Esophagus squamous epithelium (tissue), 5 donors: Measurements from ENCODE around the gene HSPG2. TPM values are rescaled to one million over a fixed set of nuclear protein-coding genes. Genes with fewer than 3 reads are reported as not detected.

Experiments used
- DNase-seq: peaks from one replicate; lab custom pipeline; 2025; lab: John Stamatoyannopoulos, UW
- H3K27ac ChIP-seq, 4 donors: fragments of 200-600 bp; sonication (generic); one replicate each; pipeline ENCODE4 v1.5.1; 2016 to 2019; ENCODE audit warnings: mild to moderate bottlenecking in 1 of 4
- H3K27me3 ChIP-seq, 4 donors: fragments of 200-600 bp; sonication (generic); 1 replicate in 3 of 4; 2 replicates in 1 of 4; pipeline versions ENCODE4 v1.5.1 to v1.6.0; 2017 to 2021; ENCODE audit warnings: antibody characterized with exemption in 1 of 4
- H3K36me3 ChIP-seq, 3 donors: fragments of 200-600 bp; sonication (generic); one replicate each; pipeline ENCODE4 v1.5.1; 2016 to 2019
- H3K4me1 ChIP-seq, 3 donors: fragments of 200-600 bp; sonication (generic); one replicate each; pipeline ENCODE4 v1.5.1; 2017 to 2019
- H3K4me3 ChIP-seq, 4 donors: fragments of 200-600 bp; sonication (generic); 1 replicate in 3 of 4; 2 replicates in 1 of 4; pipeline ENCODE4 v1.5.1; 2016 to 2019; ENCODE audit warnings: mild to moderate bottlenecking in 2 of 4, moderate library complexity in 1 of 4
- H3K9me3 ChIP-seq, 3 donors: fragments of 200-600 bp; sonication (generic); one replicate each; pipeline ENCODE4 v1.5.1; 2016 to 2019
- POLR2A ChIP-seq, 4 donors: fragments of 450-650 bp; IDR thresholded peaks; one replicate each; pipeline ENCODE4 v1.6.1; 2017; ENCODE audit warnings: antibody characterized with exemption in 4 of 4, mild to moderate bottlenecking in 4 of 4, moderate library complexity in 3 of 4
- WGBS, 2 donors: methylation state at CpG; one replicate each; pipeline ENCODE4 v1.1.5; 2018; 5-methylcytosine and 5-hydroxymethylcytosine counted together
- intact Hi-C: fragments of 100-400 bp; cut with DNase I; formaldehyde crosslinking; loops from one replicate; pipeline ENCODE4 v1.15.0; 2022
- total RNA-seq, 4 donors: library from RNA; depleted of rRNA; stranded (reverse); fragments of >200 nt; gene quantifications; one replicate each; pipeline ENCODE4 v1.1.0, GENCODE V29; 2016
- TF ChIP-seq, protein P1 (sequence below), 6 experiments: fragments of 450-650 bp in 4 of 6; fragments of 200-600 bp in 2 of 6; sonication (generic) in 2 of 6; IDR thresholded peaks; one replicate each; pipeline ENCODE4 v1.5.1; 2016 to 2019; ENCODE audit warnings: antibody characterized with exemption in 6 of 6, mild to moderate bottlenecking in 4 of 6, moderate library complexity in 4 of 6
- donor health status: DM: yes; HTN: yes; CAD: no.

Gene HSPG2
- total RNA-seq, 4 donors from 2014 or later = 44.9 to 107 (median 54.2) TPM

DNA sequence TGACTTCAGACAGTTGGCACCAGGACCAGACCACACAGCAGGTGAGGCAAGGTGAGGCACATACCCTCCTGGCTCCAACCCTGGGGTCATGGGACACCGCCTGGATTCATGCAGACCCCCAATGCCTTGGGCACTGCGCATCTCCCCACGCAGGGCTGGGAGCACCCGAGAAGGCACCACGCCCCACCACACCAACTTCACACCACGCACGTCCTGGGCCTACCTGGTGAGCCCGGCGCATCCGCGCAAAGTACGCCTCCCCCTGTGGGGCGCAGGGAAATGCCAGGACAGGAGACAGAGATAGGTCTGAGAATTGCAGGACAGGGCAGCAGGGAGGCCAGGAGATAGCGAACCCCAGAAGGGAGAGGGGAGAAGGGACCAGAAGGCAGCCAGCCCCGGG is 66.5 kb downstream of the HSPG2 start:
- intact Hi-C loops = no loop called here
- Histone ChIP-seq H3K36me3 (peaks cover 24 to 95% (median 26%) of the 10 kb centered on the region in 3 donors), H3K9me3 (no peaks in the 10 kb centered on the region), H3K4me3 (no peak overlapping the region), H3K27me3 (no peaks in the 10 kb centered on the region), H3K27ac (peak overlapping the region; percentile 8 to 79 (median 72)), H3K4me1 (peaks cover 8 to 40% (median 20%) of the 10 kb centered on the region in 3 donors)
- DNase-seq = no peak
- no peak for TF ChIP-seq POLR2A (IDR thresholded peaks at IDR 0.05)
- TF ChIP-seq, protein P1, sequence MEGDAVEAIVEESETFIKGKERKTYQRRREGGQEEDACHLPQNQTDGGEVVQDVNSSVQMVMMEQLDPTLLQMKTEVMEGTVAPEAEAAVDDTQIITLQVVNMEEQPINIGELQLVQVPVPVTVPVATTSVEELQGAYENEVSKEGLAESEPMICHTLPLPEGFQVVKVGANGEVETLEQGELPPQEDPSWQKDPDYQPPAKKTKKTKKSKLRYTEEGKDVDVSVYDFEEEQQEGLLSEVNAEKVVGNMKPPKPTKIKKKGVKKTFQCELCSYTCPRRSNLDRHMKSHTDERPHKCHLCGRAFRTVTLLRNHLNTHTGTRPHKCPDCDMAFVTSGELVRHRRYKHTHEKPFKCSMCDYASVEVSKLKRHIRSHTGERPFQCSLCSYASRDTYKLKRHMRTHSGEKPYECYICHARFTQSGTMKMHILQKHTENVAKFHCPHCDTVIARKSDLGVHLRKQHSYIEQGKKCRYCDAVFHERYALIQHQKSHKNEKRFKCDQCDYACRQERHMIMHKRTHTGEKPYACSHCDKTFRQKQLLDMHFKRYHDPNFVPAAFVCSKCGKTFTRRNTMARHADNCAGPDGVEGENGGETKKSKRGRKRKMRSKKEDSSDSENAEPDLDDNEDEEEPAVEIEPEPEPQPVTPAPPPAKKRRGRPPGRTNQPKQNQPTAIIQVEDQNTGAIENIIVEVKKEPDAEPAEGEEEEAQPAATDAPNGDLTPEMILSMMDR (IDR thresholded peaks at IDR 0.05) = no peak
- WGBS, 2 donors = 89% methylated on average over 9 of the region's 15 CpGs; no CpG with 5 or more reads in 1 of the 2 donors

DNA sequence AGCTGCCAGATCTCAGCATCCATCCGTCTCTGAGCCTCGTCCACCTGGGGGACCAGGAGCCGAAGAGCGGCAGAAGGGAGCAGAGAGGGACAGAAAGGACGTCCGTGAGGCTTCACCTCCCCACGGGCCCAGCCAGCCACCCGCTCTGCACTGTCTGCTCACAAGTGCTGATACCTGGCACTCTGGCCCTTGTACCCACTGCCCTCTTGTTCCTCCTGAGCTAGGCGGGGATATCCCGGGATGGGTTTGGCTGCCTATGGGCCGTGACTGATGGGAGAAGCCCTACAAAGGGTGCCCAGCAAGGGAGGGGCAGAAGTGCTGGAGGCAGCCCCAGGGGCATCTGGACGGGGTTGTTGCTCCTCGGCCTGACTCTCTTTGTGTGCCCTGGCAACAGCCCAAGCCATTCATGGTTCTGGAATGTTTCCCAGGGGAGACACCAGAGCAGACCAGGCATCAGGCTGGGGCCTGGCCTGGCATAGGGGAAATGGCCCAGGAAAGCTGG is 67.4 kb downstream of the HSPG2 start:
- WGBS, 2 donors = 45 to 51% methylated on average over 7 to 8 of the region's 13 CpGs
- peaks cover 8 to 40% (median 20%) of the 10 kb centered on the region in 3 donors for H3K4me1 ChIP-seq
- no peak for DNase-seq
- TF ChIP-seq, protein P1 (IDR thresholded peaks at IDR 0.05) = no peak
- no peak for TF ChIP-seq POLR2A (IDR thresholded peaks at IDR 0.05)
- H3K27me3 ChIP-seq = no peaks in the 10 kb centered on the region
- H3K9me3 ChIP-seq = no peaks in the 10 kb centered on the region
- H3K27ac ChIP-seq = peak overlapping the region in 3 of 4 donors; percentile 64 to 79 (median 79)
- peaks cover 15 to 95% (median 26%) of the 10 kb centered on the region in 3 donors for H3K36me3 ChIP-seq
- intact Hi-C loops = no loop called here
- no peak overlapping the region for H3K4me3 ChIP-seq

DNA sequence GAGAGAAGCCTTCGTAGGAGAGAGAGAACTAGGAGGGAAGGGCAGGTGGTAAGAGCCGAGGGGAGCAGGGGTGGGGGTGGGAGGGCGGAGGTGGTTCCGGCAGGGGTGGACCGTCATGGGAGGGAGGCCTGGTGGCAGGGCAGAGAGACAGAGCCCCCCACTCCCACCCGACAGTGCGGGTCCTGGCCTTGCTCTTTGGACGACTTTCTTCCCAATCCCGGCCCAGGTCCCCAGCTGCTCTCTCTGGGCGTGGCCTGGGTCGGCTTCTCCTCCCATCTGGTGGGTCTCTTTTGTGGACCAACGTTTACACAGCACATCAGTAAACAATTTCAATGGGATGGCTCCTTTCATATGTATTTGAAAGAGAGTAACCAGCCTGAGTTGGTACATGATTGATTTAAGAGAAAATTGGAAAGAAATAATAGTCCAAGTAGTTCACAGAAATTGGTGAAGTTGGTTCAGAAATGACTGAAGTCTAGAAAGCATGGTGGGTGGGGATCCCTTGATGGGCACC is 68.1 kb downstream of the HSPG2 start:
- intact Hi-C loops = no loop called here
- peaks cover 8 to 40% (median 20%) of the 10 kb centered on the region in 3 donors for H3K4me1 ChIP-seq
- no peaks in the 10 kb centered on the region for H3K27me3 ChIP-seq
- DNase-seq = no peak
- H3K36me3 ChIP-seq = peaks cover 10 to 95% (median 21%) of the 10 kb centered on the region in 3 donors
- H3K27ac ChIP-seq = peak overlapping the region in 3 of 4 donors; percentile 64 to 79 (median 79)
- no peak for TF ChIP-seq POLR2A (IDR thresholded peaks at IDR 0.05)
- TF ChIP-seq, protein P1 (IDR thresholded peaks at IDR 0.05) = no peak
- no peak overlapping the region for H3K4me3 ChIP-seq
- no peaks in the 10 kb centered on the region for H3K9me3 ChIP-seq
- WGBS, 2 donors = 65 to 83% methylated on average over 5 to 9 of the region's 12 CpGs

DNA sequence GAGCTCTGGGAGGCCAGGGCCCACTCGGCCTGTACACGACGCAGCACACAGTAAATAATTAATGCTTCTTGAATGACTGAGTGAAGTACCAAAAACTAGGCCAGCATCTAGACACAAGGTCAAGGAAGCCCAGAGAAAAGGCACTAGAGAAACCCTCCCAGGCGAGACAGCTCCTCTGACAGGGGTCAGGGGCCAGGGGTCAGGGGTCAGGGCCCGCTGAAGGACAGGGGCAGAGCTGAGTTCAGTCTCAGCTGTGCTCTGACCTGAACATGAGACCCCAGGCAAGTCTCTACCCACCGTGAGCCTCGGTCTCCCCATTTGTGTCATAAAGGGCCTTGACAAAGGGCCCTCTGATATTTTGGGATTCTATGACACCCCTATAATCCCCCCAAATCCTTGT is 68.6 kb downstream of the HSPG2 start:
- Histone ChIP-seq H3K27ac (peak overlapping the region in 3 of 4 donors; percentile 64 to 79 (median 79)), H3K4me3 (no peak overlapping the region), H3K27me3 (no peaks in the 10 kb centered on the region), H3K36me3 (peaks cover 7 to 95% (median 15%) of the 10 kb centered on the region in 3 donors), H3K9me3 (no peaks in the 10 kb centered on the region), H3K4me1 (peaks cover 8 to 39% (median 20%) of the 10 kb centered on the region in 3 donors)
- no peak for TF ChIP-seq POLR2A (IDR thresholded peaks at IDR 0.05)
- TF ChIP-seq, protein P1 (IDR thresholded peaks at IDR 0.05) = no peak
- intact Hi-C loops = no loop called here
- 80 to 95% methylated on average over 3 to 4 of the region's 7 CpGs for WGBS, 2 donors
- no peak for DNase-seq

DNA sequence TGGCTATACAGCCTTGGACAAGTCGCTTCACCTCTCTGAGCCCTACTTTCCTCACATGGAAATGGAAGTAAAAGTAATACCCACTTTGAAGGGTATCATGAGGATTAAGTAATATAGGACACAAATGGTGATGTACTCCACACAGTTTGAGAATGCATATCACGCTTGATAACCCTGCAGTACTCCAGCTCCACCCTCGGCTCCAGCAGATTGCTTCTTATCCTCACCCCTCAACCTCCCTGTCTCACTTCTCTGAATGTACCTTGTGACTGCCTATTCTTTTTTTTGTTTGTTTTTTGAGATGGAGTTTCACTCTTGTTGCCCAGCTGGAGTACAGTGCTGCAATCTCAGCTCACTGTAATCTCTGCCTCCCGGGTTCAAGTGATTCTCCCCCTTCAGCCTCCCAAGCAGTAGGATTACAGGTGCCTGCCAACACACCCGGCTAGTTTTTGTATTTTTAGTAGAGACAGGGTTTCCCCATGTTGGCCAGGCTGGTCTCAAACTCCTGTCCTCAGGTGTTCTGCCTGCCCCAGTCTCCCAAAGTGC is 69.6 kb downstream of the HSPG2 start:
- no peak for TF ChIP-seq POLR2A (IDR thresholded peaks at IDR 0.05)
- TF ChIP-seq, protein P1 (IDR thresholded peaks at IDR 0.05) = no peak

More for the DNA sequence above, 69.6 kb downstream of the HSPG2 start:
- DNase-seq = no peak
- no peaks in the 10 kb centered on the region for H3K27me3 ChIP-seq
- intact Hi-C loops = no loop called here
- peaks cover 7 to 91% (median 11%) of the 10 kb centered on the region in 3 donors for H3K36me3 ChIP-seq
- H3K4me3 ChIP-seq = no peak overlapping the region
- peaks cover 8 to 33% (median 20%) of the 10 kb centered on the region in 3 donors for H3K4me1 ChIP-seq
- 80% methylated on average over 5 of the region's 5 CpGs for WGBS, 2 donors
- H3K27ac ChIP-seq = peak overlapping the region in 2 of 4 donors; percentile 22 to 32
- no peaks in the 10 kb centered on the region for H3K9me3 ChIP-seq
